22Rv1 (cell line): Measurements from ENCODE around the gene ZNF793.

ENCODE experiments used
- H3K27ac ChIP-seq: fragments of 450-650 bp; 2 replicates; pipeline ENCODE4 v1.5.1; 2017
- ZFX ChIP-seq: fragments of 450-650 bp; IDR thresholded peaks from 2 replicates; pipeline ENCODE4 v1.6.1; 2017; ENCODE audit warnings: antibody characterized with exemption, borderline replicate concordance
- TF ChIP-seq, protein P1 (sequence below): fragments of 450-650 bp; IDR thresholded peaks from 2 replicates; pipeline ENCODE4 v1.5.1; 2017; ENCODE audit warnings: mild to moderate bottlenecking

ZNF793 gene

DNA sequence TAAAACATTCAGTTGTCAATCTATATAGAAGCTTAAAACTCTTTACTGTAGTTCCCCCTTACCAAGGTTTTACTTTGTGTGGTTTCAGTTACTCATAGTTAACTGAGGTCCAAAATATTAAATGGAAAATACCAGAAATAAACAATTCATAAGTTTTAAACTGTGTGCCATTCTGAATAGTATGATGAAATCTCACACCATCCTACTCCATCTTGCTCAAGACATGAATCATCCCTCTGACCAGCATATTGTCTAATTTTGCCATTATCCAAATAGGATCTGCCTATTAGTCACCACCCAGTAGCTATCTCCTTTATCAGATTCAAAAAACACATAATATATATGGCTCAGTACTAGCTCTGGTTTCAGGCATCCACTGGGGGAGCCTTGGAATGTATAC lies 65.5 kb downstream of the ZNF793 start:
- no peak overlapping the region for H3K27ac ChIP-seq
- no peak for TF ChIP-seq ZFX

DNA sequence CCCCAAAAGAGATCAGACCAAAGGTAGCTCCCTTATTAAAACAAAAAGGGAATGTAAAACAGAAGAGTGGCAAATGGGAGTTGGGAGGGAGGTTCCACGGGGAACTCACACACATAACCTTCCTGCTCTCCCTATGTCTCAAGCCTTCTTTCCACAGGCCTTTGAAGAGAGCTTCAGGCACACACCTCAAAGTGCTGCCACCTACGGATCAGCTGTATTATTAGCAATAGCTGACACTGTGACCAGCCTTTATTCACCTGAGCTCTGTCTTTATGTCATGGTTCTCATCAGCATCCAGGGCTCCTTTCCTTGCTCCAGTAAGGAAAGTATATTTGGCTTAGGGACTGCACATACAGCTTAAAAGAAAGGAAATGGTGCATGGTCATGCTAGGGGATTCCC lies 76.6 kb downstream of the ZNF793 start:
- no peak overlapping the region for H3K27ac ChIP-seq
- TF ChIP-seq, protein P1, sequence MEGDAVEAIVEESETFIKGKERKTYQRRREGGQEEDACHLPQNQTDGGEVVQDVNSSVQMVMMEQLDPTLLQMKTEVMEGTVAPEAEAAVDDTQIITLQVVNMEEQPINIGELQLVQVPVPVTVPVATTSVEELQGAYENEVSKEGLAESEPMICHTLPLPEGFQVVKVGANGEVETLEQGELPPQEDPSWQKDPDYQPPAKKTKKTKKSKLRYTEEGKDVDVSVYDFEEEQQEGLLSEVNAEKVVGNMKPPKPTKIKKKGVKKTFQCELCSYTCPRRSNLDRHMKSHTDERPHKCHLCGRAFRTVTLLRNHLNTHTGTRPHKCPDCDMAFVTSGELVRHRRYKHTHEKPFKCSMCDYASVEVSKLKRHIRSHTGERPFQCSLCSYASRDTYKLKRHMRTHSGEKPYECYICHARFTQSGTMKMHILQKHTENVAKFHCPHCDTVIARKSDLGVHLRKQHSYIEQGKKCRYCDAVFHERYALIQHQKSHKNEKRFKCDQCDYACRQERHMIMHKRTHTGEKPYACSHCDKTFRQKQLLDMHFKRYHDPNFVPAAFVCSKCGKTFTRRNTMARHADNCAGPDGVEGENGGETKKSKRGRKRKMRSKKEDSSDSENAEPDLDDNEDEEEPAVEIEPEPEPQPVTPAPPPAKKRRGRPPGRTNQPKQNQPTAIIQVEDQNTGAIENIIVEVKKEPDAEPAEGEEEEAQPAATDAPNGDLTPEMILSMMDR, result no peak; the same call in 1 of the 2 replicates
- no peak for TF ChIP-seq ZFX
